ENCODE results near the gene ITPRIP.

The ITPRIP gene

DNA sequence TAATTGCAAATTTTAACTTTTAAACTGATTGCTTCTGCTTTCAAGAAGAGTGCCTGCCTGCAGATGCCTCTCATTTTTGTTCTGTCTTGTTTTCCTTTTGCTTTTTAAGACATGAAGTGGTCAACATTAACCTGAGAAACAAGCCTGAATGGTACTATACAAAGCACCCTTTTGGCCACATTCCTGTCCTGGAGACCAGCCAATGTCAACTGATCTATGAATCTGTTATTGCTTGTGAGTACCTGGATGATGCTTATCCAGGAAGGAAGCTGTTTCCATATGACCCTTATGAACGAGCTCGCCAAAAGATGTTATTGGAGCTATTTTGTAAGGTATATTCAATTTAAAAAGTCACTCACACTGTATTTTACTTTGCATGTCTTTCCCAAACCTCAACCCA is 60.5 kb downstream of the ITPRIP start:
- Histone ChIP-seq H3K4me1 (ENCODE audit: control insufficient read depth, insufficient read depth, low read length) (no peaks in the 10 kb centered on the region), H3K9me3 (ENCODE audit: control insufficient read depth, insufficient read depth, low read depth, low read length) (no peaks in the 10 kb centered on the region), H3K36me3 (ENCODE audit: control insufficient read depth in 2 of 2, insufficient read depth in 1 of 2, low read length in 2 of 2) (no peaks in the 10 kb centered on the region), H3K4me3 (ENCODE audit: low read depth, low read length) (no peak overlapping the region), H3K27ac (ENCODE audit: extremely low read depth, low read depth, low read length) (no peak overlapping the region)
- ChIA-PET POLR2A (interaction anchor here (1.4 kb wide), 1 partner anchor 9 kb away, joined by 3 read pairs; the partner anchor contains the start of gene GSTO2), CTCF (interaction anchor here (0.6 to 11.7 kb wide), 4 partner anchors 15 to 556 kb away, joined by 3 to 202 read pairs (median 11); no protein-coding TSS in a partner anchor)
- peak; percentile 65 for TF ChIP-seq ZBTB17 (tag by site-specific recombination; IDR thresholded peaks at IDR 0.05)
- no peak for TF ChIP-seq ZNF530 (tag by site-specific recombination; IDR thresholded peaks at IDR 0.05; ENCODE audit: low read depth)
- TF ChIP-seq ZNF626 (tag by site-specific recombination; IDR thresholded peaks at IDR 0.05): no peak

DNA sequence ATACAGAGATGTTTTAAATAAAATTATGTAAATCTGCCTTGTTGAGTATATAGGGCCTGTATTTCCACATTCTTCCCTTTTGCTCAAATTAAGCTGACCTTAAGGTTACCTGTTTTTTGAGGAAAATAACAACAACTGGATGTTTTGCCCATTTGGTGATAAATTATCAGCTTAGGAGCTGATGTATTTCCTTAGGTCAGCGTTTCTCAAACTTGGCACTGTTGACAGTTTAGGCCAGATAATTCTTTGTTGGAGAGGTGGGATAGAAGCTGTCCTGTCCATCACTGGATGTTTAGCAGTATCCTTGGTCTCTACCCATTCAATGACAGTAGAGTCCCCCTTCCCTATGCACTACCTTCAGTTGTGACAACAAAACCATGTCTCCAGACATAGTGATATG is 62.1 kb downstream of the ITPRIP start:
- no peaks in the 10 kb centered on the region for H3K36me3 ChIP-seq (ENCODE audit: control insufficient read depth in 2 of 2, insufficient read depth in 1 of 2, low read length in 2 of 2)
- ChIA-PET POLR2A (no interaction called here), CTCF (interaction anchor here (0.6 to 11.7 kb wide), 9 partner anchors 10 to 75 kb away, joined by 3 to 202 read pairs (median 5); partner anchors contain the start of gene CFAP58)
- no peak overlapping the region for H3K4me3 ChIP-seq (ENCODE audit: low read depth, low read length)
- H3K9me3 ChIP-seq (ENCODE audit: control insufficient read depth, insufficient read depth, low read depth, low read length): no peaks in the 10 kb centered on the region
- H3K4me1 ChIP-seq (ENCODE audit: control insufficient read depth, insufficient read depth, low read length): no peaks in the 10 kb centered on the region
- no peak overlapping the region for H3K27ac ChIP-seq (ENCODE audit: extremely low read depth, low read depth, low read length)
- TF ChIP-seq ZNF610 (tag by site-specific recombination; IDR thresholded peaks at IDR 0.05; ENCODE audit: borderline replicate concordance) (no peak), ZNF830 (tag by site-specific recombination; IDR thresholded peaks at IDR 0.05; ENCODE audit: low read depth) (no peak), ZNF529 (tag by site-specific recombination; IDR thresholded peaks at IDR 0.05; ENCODE audit: insufficient replicate concordance) (no peak), ZNF571 (tag by site-specific recombination; IDR thresholded peaks at IDR 0.05) (no peak), ZNF211 (tag by site-specific recombination; IDR thresholded peaks at IDR 0.05; ENCODE audit: low read depth) (no peak), ZNF426 (tag by site-specific recombination; IDR thresholded peaks at IDR 0.05) (no peak), ZNF510 (tag by site-specific recombination; IDR thresholded peaks at IDR 0.05; ENCODE audit: insufficient replicate concordance) (no peak), ZNF214 (tag by site-specific recombination; IDR thresholded peaks at IDR 0.05; ENCODE audit: borderline replicate concordance) (no peak), ZNF433 (tag by site-specific recombination; IDR thresholded peaks at IDR 0.05; ENCODE audit: low read depth) (no peak), ZNF768 (tag by site-specific recombination; IDR thresholded peaks at IDR 0.05) (no peak), ZNF274 (IDR thresholded peaks at IDR 0.05; ENCODE audit: low read length) (no peak), ZNF274 (tag by site-specific recombination; IDR thresholded peaks at IDR 0.05; ENCODE audit: borderline replicate concordance) (no peak)
- TF ChIP-seq, protein P1, sequence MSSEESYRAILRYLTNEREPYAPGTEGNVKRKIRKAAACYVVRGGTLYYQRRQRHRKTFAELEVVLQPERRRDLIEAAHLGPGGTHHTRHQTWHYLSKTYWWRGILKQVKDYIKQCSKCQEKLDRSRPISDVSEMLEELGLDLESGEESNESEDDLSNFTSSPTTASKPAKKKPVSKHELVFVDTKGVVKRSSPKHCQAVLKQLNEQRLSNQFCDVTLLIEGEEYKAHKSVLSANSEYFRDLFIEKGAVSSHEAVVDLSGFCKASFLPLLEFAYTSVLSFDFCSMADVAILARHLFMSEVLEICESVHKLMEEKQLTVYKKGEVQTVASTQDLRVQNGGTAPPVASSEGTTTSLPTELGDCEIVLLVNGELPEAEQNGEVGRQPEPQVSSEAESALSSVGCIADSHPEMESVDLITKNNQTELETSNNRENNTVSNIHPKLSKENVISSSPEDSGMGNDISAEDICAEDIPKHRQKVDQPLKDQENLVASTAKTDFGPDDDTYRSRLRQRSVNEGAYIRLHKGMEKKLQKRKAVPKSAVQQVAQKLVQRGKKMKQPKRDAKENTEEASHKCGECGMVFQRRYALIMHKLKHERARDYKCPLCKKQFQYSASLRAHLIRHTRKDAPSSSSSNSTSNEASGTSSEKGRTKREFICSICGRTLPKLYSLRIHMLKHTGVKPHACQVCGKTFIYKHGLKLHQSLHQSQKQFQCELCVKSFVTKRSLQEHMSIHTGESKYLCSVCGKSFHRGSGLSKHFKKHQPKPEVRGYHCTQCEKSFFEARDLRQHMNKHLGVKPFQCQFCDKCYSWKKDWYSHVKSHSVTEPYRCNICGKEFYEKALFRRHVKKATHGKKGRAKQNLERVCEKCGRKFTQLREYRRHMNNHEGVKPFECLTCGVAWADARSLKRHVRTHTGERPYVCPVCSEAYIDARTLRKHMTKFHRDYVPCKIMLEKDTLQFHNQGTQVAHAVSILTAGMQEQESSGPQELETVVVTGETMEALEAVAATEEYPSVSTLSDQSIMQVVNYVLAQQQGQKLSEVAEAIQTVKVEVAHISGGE (tag by site-specific recombination; conservative IDR thresholded peaks at IDR 0.05; ENCODE audit: low read depth): no peak
- TF ChIP-seq, protein P2, sequence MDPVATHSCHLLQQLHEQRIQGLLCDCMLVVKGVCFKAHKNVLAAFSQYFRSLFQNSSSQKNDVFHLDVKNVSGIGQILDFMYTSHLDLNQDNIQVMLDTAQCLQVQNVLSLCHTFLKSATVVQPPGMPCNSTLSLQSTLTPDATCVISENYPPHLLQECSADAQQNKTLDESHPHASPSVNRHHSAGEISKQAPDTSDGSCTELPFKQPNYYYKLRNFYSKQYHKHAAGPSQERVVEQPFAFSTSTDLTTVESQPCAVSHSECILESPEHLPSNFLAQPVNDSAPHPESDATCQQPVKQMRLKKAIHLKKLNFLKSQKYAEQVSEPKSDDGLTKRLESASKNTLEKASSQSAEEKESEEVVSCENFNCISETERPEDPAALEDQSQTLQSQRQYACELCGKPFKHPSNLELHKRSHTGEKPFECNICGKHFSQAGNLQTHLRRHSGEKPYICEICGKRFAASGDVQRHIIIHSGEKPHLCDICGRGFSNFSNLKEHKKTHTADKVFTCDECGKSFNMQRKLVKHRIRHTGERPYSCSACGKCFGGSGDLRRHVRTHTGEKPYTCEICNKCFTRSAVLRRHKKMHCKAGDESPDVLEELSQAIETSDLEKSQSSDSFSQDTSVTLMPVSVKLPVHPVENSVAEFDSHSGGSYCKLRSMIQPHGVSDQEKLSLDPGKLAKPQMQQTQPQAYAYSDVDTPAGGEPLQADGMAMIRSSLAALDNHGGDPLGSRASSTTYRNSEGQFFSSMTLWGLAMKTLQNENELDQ (tag by site-specific recombination; IDR thresholded peaks at IDR 0.05; ENCODE audit: low read depth): no peak
- TF ChIP-seq, protein P3, sequence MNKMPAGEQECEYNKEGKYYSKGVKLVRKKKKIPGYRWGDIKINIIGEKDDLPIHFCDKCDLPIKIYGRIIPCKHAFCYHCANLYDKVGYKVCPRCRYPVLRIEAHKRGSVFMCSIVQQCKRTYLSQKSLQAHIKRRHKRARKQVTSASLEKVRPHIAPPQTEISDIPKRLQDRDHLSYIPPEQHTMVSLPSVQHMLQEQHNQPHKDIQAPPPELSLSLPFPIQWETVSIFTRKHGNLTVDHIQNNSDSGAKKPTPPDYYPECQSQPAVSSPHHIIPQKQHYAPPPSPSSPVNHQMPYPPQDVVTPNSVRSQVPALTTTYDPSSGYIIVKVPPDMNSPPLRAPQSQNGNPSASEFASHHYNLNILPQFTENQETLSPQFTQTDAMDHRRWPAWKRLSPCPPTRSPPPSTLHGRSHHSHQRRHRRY (tag by site-specific recombination; IDR thresholded peaks at IDR 0.05): no peak
- TF ChIP-seq, protein P4, sequence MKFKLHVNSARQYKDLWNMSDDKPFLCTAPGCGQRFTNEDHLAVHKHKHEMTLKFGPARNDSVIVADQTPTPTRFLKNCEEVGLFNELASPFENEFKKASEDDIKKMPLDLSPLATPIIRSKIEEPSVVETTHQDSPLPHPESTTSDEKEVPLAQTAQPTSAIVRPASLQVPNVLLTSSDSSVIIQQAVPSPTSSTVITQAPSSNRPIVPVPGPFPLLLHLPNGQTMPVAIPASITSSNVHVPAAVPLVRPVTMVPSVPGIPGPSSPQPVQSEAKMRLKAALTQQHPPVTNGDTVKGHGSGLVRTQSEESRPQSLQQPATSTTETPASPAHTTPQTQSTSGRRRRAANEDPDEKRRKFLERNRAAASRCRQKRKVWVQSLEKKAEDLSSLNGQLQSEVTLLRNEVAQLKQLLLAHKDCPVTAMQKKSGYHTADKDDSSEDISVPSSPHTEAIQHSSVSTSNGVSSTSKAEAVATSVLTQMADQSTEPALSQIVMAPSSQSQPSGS (tag by site-specific recombination; IDR thresholded peaks at IDR 0.05; ENCODE audit: low read depth): no peak
